Smooth muscle cell of the coronary artery (primary cell): ENCODE data around the gene CD40LG. TPM values are rescaled to one million over a fixed set of nuclear protein-coding genes. Genes with fewer than 3 reads are reported as not detected.

Experiments used
- total RNA-seq: library from RNA; depleted of rRNA; stranded (reverse); fragments of >200 nt; gene quantifications from 2 replicates; pipeline ENCODE4 v1.2.3, GENCODE V29; 2014; ENCODE audit warnings: low replicate concordance

The CD40LG gene
- not detected in 2 replicates for total RNA-seq

GRCh38 chrX:136647677-136648360 lies at the start of gene CD40LG:
Gene CD40LG (plus strand): TSS chrX:136648158. CDS start chrX:136648249, 91 bp downstream.

Other genes with a start within 250 kb of the CD40LG start
- not detected in 2 replicates for gene BRS3, start 160.2 kb upstream of the CD40LG start, total RNA-seq
- 26.8 and 30.1 TPM in 2 replicates for gene HTATSF1, start 150.6 kb upstream of the CD40LG start, total RNA-seq
- gene VGLL1, start 115.9 kb upstream of the CD40LG start, total RNA-seq, result not detected in 2 replicates
- gene ARHGEF6, start 132.8 kb downstream of the CD40LG start, total RNA-seq, result 4.3 and 9.4 TPM in 2 replicates
- 80.0 and 116 TPM in 2 replicates for gene RBMX, start 232.6 kb downstream of the CD40LG start, total RNA-seq